Activated naive CD8-positive, alpha-beta T cell treated with anti-CD3 and anti-CD28 coated beads for 36 hours (primary cell): ENCODE data around the gene CASP10. TPM values are rescaled to one million over a fixed set of nuclear protein-coding genes. Genes with fewer than 3 reads are reported as not detected.
"Not testable (repeated sequence)": the region's sequence is repeated elsewhere in the genome, so short reads cannot be mapped to it uniquely, and the experiment has no call there.

Experiments used
- DNase-seq: peaks from one replicate; pipeline ENCODE4 v3.0.0; 2021
- H3K27ac Mint-ChIP-seq: one replicate; pipeline ENCODE4 v1.8.0; 2022; ENCODE audit warnings: mild to moderate bottlenecking, moderate library complexity, mixed read lengths
- H3K27me3 Mint-ChIP-seq: one replicate; pipeline ENCODE4 v1.8.0; 2022; ENCODE audit warnings: mild to moderate bottlenecking, mixed read lengths
- H3K36me3 Mint-ChIP-seq: one replicate; pipeline ENCODE4 v1.8.0; 2021; ENCODE audit warnings: mild to moderate bottlenecking, mixed read lengths
- H3K4me1 Mint-ChIP-seq: one replicate; pipeline ENCODE4 v1.8.0; 2021; ENCODE audit warnings: mixed read lengths
- H3K4me3 Mint-ChIP-seq: one replicate; pipeline ENCODE4 v1.8.0; 2022; ENCODE audit warnings: mild to moderate bottlenecking, moderate library complexity, mixed read lengths
- H3K9me3 Mint-ChIP-seq: one replicate; pipeline ENCODE4 v1.8.0; 2022; ENCODE audit warnings: mixed read lengths
- total RNA-seq, 2 experiments: library from RNA; stranded (reverse); gene quantifications; one replicate each; pipeline ENCODE4 v1.2.3, GENCODE V29; 2021

The CASP10 gene
- total RNA-seq, 2 experiments from 2014 or later: 25.5 to 26.5 TPM

DNA sequence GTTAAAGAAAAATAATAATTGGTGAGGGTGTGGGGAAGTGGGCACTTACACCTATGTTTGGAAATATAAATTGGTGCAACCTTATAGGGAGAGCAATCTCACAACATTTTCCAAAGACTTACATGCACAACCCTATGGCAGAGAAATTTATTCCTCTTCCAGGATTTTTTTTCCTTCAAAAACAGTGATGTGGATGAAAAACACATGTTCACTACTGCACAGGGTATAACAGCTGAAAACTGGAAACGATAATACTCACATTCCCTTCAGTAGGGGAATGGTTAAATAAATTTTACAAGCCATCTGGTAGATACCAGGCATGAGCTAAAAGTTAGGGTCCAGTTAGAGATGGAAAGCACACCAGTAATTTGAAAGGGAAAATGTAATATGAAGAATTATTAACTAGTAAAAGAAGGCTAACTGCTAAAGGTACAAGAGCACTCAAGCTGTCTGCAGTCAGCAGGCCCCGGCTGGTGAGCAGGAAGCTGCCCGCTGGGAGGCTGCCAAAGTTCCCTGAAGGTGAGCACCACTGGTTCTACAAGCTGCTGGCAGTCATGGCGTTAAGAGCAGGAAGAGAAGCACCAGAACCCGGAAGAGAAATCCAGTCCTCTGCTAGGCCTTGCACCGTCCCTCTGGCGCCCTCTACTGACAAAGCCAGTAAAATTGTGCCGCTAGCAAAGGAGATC is 49.0 kb downstream of the CASP10 start:
- Mint-ChIP-seq H3K4me1 (peaks cover 53% of the 10 kb centered on the region), H3K4me3 (peak overlapping the region; percentile 95), H3K9me3 (no peaks in the 10 kb centered on the region), H3K27ac (peak overlapping the region; percentile 96), H3K36me3 (peaks cover 17% of the 10 kb centered on the region), H3K27me3 (no peaks in the 10 kb centered on the region)
- DNase-seq: peak; percentile 92

DNA sequence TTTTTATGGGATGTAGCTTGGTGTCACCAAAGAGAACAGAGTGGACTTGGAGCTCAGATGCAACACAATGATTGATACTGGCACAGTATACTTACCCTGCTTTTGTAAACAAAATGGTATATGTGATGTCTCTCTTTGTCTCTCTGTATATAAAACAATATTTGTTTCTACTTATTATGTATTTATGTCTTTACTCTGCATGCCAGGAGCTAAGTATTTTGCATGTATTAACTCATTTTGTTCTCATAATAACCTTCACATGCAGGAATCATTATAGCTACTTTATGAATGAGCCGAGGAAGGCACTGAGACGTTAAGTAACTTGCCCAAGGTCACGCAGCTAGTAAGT is 49.5 kb downstream of the CASP10 start:
- peaks cover 53% of the 10 kb centered on the region for H3K4me1 Mint-ChIP-seq
- H3K9me3 Mint-ChIP-seq: no peaks in the 10 kb centered on the region
- H3K27ac Mint-ChIP-seq: peak overlapping the region; percentile 96
- H3K36me3 Mint-ChIP-seq: peaks cover 20% of the 10 kb centered on the region
- H3K4me3 Mint-ChIP-seq: peak overlapping the region; percentile 95
- DNase-seq: no peak
- H3K27me3 Mint-ChIP-seq: no peaks in the 10 kb centered on the region

DNA sequence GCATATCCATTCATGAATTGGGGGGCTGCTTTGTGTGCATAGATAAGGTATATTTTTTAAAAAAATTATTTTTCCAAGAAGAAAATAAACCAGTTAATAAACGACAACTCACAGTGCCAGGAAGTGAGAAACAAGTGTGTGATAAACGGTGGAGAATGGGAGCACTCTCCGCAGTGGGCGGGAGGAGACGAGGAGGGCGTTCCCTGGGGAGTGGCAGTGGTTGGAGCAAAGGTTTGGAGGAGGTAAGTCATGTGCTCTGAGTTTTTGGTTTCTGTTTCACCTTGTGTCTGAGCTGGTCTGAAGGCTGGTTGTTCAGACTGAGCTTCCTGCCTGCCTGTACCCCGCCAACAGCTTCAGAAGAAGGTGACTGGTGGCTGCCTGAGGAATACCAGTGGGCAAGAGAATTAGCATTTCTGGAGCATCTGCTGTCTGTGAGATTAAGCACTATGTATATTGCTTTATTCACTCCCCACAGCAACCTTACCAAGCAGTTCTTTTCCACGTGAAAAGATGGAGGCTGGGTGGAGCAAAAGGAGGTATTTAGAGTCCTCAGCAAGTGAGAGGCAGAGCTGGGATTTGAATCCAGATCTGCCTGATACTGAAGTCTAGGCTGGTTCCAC is 50.4 kb downstream of the CASP10 start:
- Mint-ChIP-seq H3K27me3 (no peaks in the 10 kb centered on the region), H3K36me3 (peaks cover 26% of the 10 kb centered on the region), H3K27ac (peak overlapping the region; percentile 96), H3K4me1 (peaks cover 56% of the 10 kb centered on the region), H3K4me3 (peak overlapping the region; percentile 95), H3K9me3 (no peaks in the 10 kb centered on the region)
- DNase-seq: peak; percentile 89

DNA sequence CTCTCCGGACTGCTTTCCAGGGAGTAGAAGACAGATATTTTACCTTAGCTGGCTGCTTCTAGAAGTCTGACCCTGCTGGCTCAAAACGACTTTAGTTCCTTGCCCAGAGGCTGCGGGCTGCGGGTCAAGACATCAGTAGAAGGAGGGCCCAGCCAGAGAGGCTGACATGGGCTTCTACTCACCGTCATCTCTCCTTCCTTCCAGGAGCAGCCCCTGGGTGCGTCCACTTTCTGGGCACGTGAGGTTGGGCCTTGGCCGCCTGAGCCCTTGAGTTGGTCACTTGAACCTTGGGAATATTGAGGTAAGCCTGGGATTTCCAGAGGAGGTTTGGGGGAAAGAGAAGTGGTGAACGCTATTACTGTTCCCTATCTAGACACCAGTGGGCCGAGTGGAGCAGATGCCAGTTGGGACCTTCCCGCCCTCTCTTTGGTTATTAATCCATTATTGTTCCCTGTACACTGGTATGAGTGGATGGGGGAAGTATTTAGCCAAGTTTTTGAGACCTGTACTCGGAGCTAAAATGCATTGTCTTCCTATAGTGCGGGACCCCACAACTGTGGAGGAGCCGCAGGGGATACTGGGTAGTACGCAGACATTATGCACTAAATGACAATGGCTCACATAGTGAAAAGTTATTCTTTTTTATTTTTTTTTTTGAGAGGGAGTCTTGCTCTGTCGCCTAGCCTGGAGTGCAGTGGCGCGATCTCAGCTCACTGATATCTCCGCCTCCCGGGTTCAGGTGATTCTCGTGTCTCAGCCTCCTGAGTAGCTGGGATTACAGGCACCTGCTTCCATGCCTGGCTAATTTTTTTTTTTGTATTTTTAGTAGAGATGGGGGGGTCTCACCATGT is 51.1 kb downstream of the CASP10 start:
- peak overlapping the region; percentile 96 for H3K27ac Mint-ChIP-seq
- no peaks in the 10 kb centered on the region for H3K27me3 Mint-ChIP-seq
- peaks cover 29% of the 10 kb centered on the region for H3K36me3 Mint-ChIP-seq
- peaks cover 51% of the 10 kb centered on the region for H3K4me1 Mint-ChIP-seq
- peak overlapping the region; percentile 95 for H3K4me3 Mint-ChIP-seq
- DNase-seq: no peak
- no peaks in the 10 kb centered on the region for H3K9me3 Mint-ChIP-seq

DNA sequence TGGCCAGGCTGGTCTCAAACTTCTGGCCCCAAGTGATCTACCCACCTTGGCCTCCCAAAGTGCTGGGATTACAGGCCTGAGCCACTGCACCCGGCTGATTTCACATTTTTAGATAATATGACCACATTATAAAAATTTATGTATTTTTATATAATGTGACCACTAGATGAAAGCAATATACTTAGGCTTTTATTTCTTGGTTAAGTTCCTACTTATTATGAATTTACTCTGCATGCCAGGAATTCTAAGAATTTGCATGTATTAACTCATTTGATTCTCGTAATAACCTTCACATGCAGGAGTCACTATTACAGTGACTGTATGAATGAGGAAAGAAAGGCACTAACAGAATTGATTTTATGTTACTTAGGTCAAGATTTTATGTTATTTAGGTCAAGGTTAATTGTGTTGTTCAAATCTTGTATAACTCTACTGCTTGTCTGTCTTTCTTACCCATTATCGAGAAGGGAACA is 51.8 kb downstream of the CASP10 start:
- Mint-ChIP-seq H3K4me3 (peak overlapping the region; percentile 95), H3K27ac (peak overlapping the region; percentile 96), H3K4me1 (peaks cover 54% of the 10 kb centered on the region), H3K27me3 (no peaks in the 10 kb centered on the region), H3K36me3 (peaks cover 35% of the 10 kb centered on the region), H3K9me3 (peaks cover 4% of the 10 kb centered on the region)
- DNase-seq: no peak

DNA sequence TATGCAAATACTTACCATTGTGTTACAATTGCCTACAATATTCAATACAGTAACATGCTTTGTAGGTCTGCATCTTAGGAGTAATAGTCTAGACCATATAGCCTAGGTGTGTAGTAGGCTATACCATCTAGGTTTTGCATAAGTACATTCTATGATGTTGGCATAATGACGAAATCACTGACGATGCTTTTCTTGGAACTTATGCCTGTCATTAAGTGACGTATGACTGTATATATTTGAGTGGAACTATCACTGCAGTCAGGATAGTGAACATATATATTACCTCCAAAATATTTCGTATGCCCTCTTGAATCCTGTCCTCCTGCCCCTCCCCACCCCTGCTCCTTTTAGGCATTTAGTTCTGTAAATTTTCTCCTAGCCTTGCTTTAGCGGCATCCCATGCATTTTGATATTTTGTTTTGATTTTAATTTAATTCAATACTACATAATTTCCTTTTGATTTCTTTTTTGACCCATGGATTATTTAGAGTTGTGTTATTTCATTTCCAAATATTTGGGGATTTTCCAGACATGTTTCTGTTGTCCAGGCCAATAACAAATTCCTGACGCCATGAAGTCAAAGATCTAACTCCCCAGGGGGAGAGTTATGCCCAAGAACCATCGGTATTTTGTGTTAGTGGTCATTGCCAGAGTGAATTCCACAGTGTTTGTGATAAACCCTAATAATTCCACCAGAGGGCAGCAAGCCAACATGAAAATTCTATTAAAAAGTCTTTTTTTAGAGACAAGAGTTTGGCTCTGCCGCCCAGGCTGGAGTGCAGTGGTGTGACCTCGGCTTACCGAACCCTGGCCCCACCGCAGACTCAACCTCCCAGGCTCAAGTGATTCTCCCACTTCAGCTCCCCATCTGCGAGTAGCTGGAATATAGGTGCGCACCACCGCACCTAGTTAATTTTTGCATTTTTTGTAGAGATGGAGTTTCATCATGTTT is 53.2 kb downstream of the CASP10 start:
- no peak for DNase-seq
- Mint-ChIP-seq H3K4me1 (peaks cover 49% of the 10 kb centered on the region), H3K27ac (peak overlapping the region; percentile 89), H3K27me3 (no peaks in the 10 kb centered on the region), H3K4me3 (peak overlapping the region; percentile 95), H3K36me3 (peaks cover 45% of the 10 kb centered on the region), H3K9me3 (peaks cover 16% of the 10 kb centered on the region)

DNA sequence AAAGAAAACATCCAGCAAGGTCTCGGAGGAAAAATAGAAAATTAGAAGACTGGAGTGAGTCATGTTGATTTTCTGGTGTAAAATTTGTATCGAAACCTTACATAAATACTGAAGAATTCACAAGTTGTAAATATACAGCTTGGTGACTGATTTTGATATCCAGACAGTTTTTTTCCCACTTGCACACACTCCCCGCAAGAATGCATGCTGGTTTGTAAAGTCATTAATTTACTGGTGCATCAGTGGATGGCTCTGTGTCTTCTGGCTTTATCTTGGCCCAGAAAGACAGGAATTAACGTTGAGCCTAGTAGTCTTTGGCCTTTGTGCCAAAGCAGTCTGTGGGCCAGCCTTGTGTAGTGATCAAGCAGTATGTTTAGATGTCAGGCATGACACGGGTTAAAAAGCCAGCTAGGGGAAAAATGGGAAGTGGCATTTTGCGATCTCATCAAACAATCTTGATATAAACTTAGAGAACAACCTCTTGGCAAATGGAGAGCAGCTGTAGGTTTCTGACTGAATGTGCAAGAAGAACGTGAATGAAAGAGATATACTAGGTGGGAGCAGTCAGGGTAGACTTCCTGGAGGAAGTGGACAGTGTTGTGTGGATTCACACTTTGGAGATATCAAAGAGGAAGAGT is 54.7 kb downstream of the CASP10 start:
- peaks cover 21% of the 10 kb centered on the region for H3K9me3 Mint-ChIP-seq
- DNase-seq: no peak
- peaks cover 40% of the 10 kb centered on the region for H3K4me1 Mint-ChIP-seq
- H3K27me3 Mint-ChIP-seq: no peaks in the 10 kb centered on the region
- H3K27ac Mint-ChIP-seq: peak overlapping the region; percentile 61
- H3K36me3 Mint-ChIP-seq: peaks cover 59% of the 10 kb centered on the region
- H3K4me3 Mint-ChIP-seq: no peak overlapping the region

DNA sequence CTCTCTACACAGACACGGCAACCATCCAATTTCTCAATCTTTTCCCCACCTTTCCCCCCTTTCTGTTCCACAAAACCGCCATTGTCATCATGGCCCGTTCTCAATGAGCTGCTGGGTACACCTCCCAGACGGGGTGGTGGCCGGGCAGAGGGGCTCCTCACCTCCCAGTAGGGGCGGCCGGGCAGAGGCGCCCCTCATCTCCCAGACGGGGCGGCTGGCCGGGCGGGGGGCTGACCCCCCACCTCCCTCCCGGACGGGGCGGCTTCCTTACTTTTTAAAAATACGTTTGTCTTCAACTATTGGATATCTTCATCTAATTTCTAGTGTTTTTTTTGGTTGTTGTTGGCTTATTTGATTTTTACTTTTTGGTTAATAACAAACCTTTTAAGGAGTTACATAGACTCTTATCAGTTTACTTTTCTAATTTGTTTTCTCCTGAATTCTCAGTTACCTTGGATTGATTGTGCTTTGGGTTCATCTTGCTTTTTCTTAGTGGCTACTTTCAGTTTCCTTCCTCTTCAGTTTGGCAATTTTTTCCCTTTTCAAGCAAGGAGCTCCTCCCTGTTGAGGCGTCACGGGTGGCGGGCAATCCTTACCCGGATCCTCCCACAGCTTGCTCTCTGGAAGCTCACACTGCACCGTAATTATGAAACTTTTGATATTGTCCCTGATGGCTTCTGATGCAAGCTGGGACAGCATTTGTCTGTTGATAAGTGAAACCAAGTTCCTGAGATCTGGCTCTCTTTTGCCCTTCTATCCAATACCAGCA is 56.4 kb downstream of the CASP10 start:
- Mint-ChIP-seq H3K27ac (peak overlapping the region; percentile 49), H3K9me3 (peaks cover 21% of the 10 kb centered on the region), H3K4me1 (peaks cover 44% of the 10 kb centered on the region), H3K36me3 (peaks cover 64% of the 10 kb centered on the region)
- not testable (repeated sequence) for H3K4me3 Mint-ChIP-seq, H3K27me3 Mint-ChIP-seq, DNase-seq

DNA sequence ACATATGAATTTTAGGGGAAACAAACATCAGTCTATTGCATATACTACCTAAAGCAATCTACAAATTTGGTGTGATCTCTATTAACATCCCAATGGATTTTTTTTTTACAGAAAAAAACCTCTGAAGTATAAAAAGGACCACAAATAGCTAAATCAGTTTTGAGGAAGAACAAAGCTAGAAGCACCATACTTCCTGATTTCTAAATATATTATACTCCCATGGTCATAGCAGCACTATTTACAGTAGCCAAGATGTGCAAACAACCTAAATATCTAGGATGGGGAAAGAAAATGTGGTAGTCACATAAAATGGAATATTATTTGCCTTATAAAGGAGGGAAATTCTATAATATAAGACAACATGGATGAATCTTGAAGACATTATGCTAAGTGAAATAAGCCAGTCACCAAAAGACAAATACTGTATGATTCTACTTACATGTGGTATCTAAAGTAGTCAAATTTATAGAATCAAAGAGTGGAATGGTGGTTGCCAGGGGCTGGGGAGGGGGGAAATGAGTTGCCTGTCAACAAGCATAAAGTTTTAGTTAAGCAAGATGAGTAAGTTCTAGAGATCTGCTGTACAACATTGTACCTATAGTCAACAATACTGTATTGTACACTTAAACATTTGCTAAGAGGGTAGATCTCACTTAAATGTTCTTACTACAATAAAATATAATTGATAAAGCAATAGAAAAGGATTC is 59.8 kb downstream of the CASP10 start:
- Mint-ChIP-seq H3K36me3 (peaks cover 51% of the 10 kb centered on the region), H3K9me3 (peaks cover 21% of the 10 kb centered on the region), H3K27ac (peak overlapping the region; percentile 15), H3K27me3 (no peaks in the 10 kb centered on the region), H3K4me3 (no peak overlapping the region), H3K4me1 (peaks cover 35% of the 10 kb centered on the region)
- no peak for DNase-seq

DNA sequence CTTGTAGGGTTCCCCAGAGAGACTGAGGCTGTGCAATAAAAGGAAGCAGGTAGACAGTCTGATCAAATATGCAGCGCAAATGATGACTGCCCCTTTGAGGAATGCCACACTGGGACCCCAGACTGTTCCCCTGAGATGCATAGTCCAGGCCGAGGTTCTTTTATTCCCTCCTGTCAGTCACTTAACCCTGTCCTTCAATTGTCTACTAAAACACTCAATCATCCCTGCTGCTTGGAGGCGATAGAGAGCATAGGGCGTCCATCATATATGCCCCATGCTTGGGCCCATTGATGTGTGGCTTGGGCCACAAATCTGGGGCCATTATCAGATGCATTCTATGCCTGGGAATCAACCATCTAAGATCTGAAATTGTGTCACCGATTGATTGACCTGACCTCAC is 61.9 kb downstream of the CASP10 start:
- H3K4me3 Mint-ChIP-seq: no peak overlapping the region
- no peak overlapping the region for H3K27ac Mint-ChIP-seq
- peaks cover 46% of the 10 kb centered on the region for H3K36me3 Mint-ChIP-seq
- H3K4me1 Mint-ChIP-seq: peaks cover 33% of the 10 kb centered on the region
- peaks cover 17% of the 10 kb centered on the region for H3K9me3 Mint-ChIP-seq
- DNase-seq: no peak
- no peaks in the 10 kb centered on the region for H3K27me3 Mint-ChIP-seq

DNA sequence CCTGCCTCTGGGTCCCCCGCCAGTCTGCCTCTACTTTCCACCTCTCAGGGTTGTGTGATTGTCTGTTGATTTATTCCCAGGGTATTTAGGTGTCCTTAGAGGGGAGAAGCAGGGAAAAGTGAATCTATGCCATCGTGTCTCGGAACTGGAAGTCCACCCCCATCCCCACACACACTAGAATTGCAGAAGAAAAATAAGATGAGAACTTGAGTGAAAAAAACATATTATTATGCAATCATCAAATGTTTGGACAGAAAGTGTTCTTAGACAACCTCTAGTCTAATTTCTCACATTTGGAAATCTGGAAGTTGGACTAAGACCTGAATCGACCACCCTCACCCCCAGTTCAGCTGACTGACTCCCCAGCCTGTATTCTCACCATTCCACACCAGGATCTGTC is 63.3 kb downstream of the CASP10 start:
- Mint-ChIP-seq H3K4me3 (no peak overlapping the region), H3K9me3 (peaks cover 15% of the 10 kb centered on the region), H3K36me3 (peaks cover 45% of the 10 kb centered on the region), H3K27ac (peak overlapping the region; percentile 59), H3K27me3 (no peaks in the 10 kb centered on the region), H3K4me1 (peaks cover 38% of the 10 kb centered on the region)
- no peak for DNase-seq

DNA sequence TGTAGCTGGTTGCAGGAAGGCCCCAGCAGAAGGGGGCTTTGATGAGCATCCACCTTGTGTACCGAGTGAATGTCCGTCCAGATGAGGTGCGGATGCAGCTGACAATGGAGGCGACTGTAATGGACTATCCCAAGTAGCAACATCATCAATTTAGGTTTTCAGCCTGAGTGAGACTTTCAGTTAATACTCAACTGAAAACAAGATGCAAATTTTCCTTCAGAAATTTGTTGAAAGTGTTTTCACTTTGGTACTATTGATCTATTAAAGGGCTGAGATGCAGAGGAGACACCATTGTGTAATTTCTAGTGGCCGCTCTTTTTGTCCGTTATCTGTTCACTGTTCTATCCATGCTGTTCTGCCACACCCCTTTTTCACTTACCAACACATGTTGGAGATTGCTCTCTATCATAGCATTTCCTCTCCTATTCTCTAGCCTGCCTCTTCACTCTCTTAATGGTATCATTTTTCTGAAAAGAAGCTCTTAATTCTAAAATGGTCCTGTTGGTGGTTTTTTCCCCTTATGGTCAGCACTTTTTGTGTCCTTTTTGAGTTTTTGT is 65.4 kb downstream of the CASP10 start:
- H3K36me3 Mint-ChIP-seq: peaks cover 47% of the 10 kb centered on the region
- H3K27me3 Mint-ChIP-seq: no peaks in the 10 kb centered on the region
- H3K4me1 Mint-ChIP-seq: peaks cover 45% of the 10 kb centered on the region
- H3K27ac Mint-ChIP-seq: no peak overlapping the region
- H3K4me3 Mint-ChIP-seq: no peak overlapping the region
- peaks cover 18% of the 10 kb centered on the region for H3K9me3 Mint-ChIP-seq
- no peak for DNase-seq

DNA sequence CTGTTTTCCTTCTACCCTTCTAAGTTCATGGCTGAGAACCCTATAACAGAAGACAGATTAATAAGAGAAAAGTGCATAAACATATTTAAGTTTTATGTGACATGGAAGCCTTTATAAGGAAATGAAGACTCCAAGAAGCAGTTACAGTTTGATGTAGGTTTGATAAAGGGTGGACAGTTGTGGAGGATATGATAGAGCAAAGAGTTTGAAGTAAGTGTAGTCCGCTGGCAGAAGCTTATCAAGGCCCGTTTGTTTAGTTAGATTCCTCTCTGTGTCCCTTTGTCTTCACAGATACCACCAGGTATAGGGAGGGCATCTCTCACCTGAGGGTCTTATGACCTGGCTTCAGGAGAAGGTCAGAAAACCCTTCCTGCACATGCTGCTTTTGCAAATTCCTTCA is 66.9 kb downstream of the CASP10 start:
- Mint-ChIP-seq H3K4me1 (peaks cover 47% of the 10 kb centered on the region), H3K27me3 (no peaks in the 10 kb centered on the region), H3K4me3 (no peak overlapping the region)

More for the DNA sequence above, 66.9 kb downstream of the CASP10 start:
- no peak for DNase-seq
- Mint-ChIP-seq H3K36me3 (peaks cover 46% of the 10 kb centered on the region), H3K9me3 (peaks cover 18% of the 10 kb centered on the region), H3K27ac (no peak overlapping the region)
